B cell (primary cell): ENCODE results near the gene RNF207.

Experiments
- CTCF ChIP-seq: fragments of 200-600 bp; IDR thresholded peaks from one replicate; pipeline ENCODE4 v1.8.0; 2022; ENCODE audit warnings: antibody characterized with exemption, mild to moderate bottlenecking
- EZH2 ChIP-seq: IDR thresholded peaks from 2 replicates; pipeline ENCODE4 v1.6.1; 2012; ENCODE audit warnings: borderline replicate concordance, low read depth, mild to moderate bottlenecking, moderate library complexity, low read length; ENCODE audit not compliant: insufficient read depth, poor library complexity, severe bottlenecking

GRCh38 chr1:6212193-6212959 lies 6.5 kb downstream of the RNF207 start:
- no peak for TF ChIP-seq CTCF
- no peak for TF ChIP-seq EZH2
